Activated CD4-positive, alpha-beta T cell treated with anti-CD3 and anti-CD28 coated beads, Interleukin-2, amount 50 U/mL, for 16 hours (primary cell): ENCODE results near the gene ZMPSTE24.

Source experiments
- DNase-seq: peaks from one replicate; pipeline ENCODE4 v3.0.0-alpha.2; 2020

ZMPSTE24 gene

GRCh38 chr1:40332695-40333094 lies 74.7 kb downstream of the ZMPSTE24 start:
- DNase-seq, result no peak

GRCh38 chr1:40337443-40337842 lies 79.4 kb downstream of the ZMPSTE24 start:
- no peak for DNase-seq

GRCh38 chr1:40338745-40339419 lies 80.8 kb downstream of the ZMPSTE24 start:
- peak; percentile 93 for DNase-seq

GRCh38 chr1:40339420-40340323 lies 81.6 kb downstream of the ZMPSTE24 start:
- no peak for DNase-seq

GRCh38 chr1:40341491-40342380 lies 83.7 kb downstream of the ZMPSTE24 start:
- peak; percentile 31 for DNase-seq

- peak; percentile 41 for DNase-seq
Observed at GRCh38 chr1:40342381-40342717, 84.3 kb downstream of the ZMPSTE24 start.
